Activated CD8-positive, alpha-beta T cell treated with anti-CD3 and anti-CD28 coated beads, Interleukin-2, amount 10 ng/mL, durations not matched to agents 7 days and 5 days (primary cell): Measurements from ENCODE around the gene SEC24D. TPM values are rescaled to one million over a fixed set of nuclear protein-coding genes. Genes with fewer than 3 reads are reported as not detected.

Experiments used
- ATAC-seq: fragments of 150-1000 bp; cut with Tn5 transposase; one replicate; pipeline ENCODE4 v1.10.0; 2021; ENCODE audit warnings: moderate library complexity
- CTCF ChIA-PET: fragments of 350-600 bp; sonication (Branson Sonifier 250); formaldehyde crosslinking; loops from one replicate; lab custom pipeline; 2021; ENCODE audit warnings: antibody characterized with exemption; lab: Charles Lee
- POLR2A ChIA-PET: fragments of 350-600 bp; sonication (Branson Sonifier 250); formaldehyde crosslinking; loops from one replicate; lab custom pipeline; 2021; ENCODE audit warnings: antibody characterized with exemption; lab: Charles Lee
- DNase-seq: peaks from one replicate; pipeline ENCODE4 v3.0.0-alpha.2; 2020
- H3K27ac Mint-ChIP-seq: one replicate; pipeline ENCODE4 v1.8.0; 2021; ENCODE audit warnings: mild to moderate bottlenecking, mixed read lengths
- H3K27me3 Mint-ChIP-seq: one replicate; pipeline ENCODE4 v1.8.0; 2021; ENCODE audit warnings: low read depth, mixed read lengths
- H3K36me3 Mint-ChIP-seq: one replicate; pipeline ENCODE4 v1.8.0; 2021; ENCODE audit warnings: low read depth, mixed read lengths
- H3K4me1 Mint-ChIP-seq: one replicate; pipeline ENCODE4 v1.8.0; 2021; ENCODE audit warnings: low read depth, mixed read lengths
- H3K4me3 Mint-ChIP-seq: one replicate; pipeline ENCODE4 v1.8.0; 2021; ENCODE audit warnings: mild to moderate bottlenecking, mixed read lengths
- H3K9me3 Mint-ChIP-seq: one replicate; pipeline ENCODE4 v1.8.0; 2022; ENCODE audit warnings: mixed read lengths; ENCODE audit not compliant: insufficient read depth
- total RNA-seq, 2 experiments: library from RNA; stranded (reverse); gene quantifications; one replicate each; pipeline ENCODE4 v1.2.3, GENCODE V29; 2021

The SEC24D gene
- total RNA-seq, 2 experiments from 2014 or later: 29.5 to 32.7 TPM

DNA sequence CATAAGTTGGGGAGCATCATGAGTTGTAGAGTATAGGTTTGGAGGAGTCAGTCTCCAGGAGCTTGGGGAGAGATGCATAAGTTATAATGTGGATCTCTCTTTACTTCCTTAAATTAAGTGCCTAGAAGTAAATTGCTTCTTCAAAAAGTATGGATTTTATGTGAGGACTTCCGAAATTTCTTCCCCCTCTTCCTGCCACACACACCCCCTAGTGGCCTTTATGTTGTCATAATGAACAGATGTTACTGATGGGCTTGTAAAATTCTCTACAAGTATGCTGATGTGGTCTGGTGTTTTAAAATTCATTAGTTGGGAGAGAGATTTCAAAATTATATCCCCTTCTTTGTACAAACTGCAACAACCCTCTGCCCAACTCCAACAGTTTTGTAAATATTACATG is 153.0 kb downstream of the SEC24D start:
- Mint-ChIP-seq H3K36me3 (peaks cover 6% of the 10 kb centered on the region), H3K27ac (no peak overlapping the region), H3K27me3 (no peaks in the 10 kb centered on the region), H3K4me3 (no peak overlapping the region), H3K4me1 (peaks cover 30% of the 10 kb centered on the region), H3K9me3 (no peaks in the 10 kb centered on the region)
- CTCF ChIA-PET: interaction anchor here (0.9 kb wide), 1 partner anchor 10 kb away, joined by 4 read pairs; no protein-coding TSS in a partner anchor
- ATAC-seq (no peak), DNase-seq (no peak)
- POLR2A ChIA-PET: interaction anchor here (0.6 kb wide), 1 partner anchor 342 kb away, joined by 3 read pairs; no protein-coding TSS in a partner anchor

DNA sequence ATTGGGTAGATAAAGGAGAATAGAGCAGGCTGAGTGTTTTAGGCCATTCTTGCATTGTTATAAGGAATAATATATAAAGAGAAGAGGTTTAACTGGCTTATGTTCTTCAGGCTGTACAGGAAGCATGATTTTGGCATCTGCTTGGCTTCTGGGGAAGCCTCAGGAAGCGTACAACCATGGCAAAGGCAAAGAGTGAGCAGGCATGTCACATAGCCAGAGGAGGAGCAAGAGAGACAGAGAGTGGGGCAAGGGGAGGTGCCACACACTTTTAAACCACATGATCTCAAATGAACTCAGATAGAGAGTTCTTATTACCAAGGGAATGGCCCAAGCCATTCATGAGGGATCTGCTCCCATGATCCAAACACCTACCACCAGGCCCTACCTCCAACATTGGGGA is 155.1 kb downstream of the SEC24D start:
- ChIA-PET POLR2A (no interaction called here), CTCF (no interaction called here)
- no peaks in the 10 kb centered on the region for H3K36me3 Mint-ChIP-seq
- no peaks in the 10 kb centered on the region for H3K9me3 Mint-ChIP-seq
- H3K4me1 Mint-ChIP-seq: peaks cover 12% of the 10 kb centered on the region
- ATAC-seq (no peak), DNase-seq (no peak)
- H3K4me3 Mint-ChIP-seq: no peak overlapping the region
- H3K27me3 Mint-ChIP-seq: no peaks in the 10 kb centered on the region
- no peak overlapping the region for H3K27ac Mint-ChIP-seq

DNA sequence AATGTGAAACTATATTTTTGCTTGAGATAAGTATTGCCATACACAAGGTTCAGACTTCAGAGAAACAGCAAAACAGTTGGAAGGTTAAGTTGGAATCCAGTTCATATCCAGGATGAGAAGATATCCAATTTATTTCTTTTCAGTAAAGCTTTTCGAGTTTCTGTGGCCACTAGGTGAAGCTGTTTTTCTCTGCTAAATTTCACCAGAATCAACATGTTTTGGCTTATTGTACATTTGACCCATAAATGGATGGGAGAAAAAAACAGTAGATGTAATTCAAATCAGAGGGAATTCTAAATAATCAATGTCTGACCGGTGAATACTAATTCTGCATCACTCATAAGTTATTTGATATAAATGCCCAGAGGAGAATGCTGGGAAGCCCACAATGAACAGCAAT is 159.8 kb downstream of the SEC24D start:
- ATAC-seq (no peak), DNase-seq (no peak)
- H3K27me3 Mint-ChIP-seq: no peaks in the 10 kb centered on the region
- H3K4me3 Mint-ChIP-seq: no peak overlapping the region
- H3K27ac Mint-ChIP-seq: no peak overlapping the region
- no peaks in the 10 kb centered on the region for H3K9me3 Mint-ChIP-seq
- H3K36me3 Mint-ChIP-seq: no peaks in the 10 kb centered on the region
- CTCF ChIA-PET: no interaction called here
- POLR2A ChIA-PET: no interaction called here
- no peaks in the 10 kb centered on the region for H3K4me1 Mint-ChIP-seq

Other genes with a start within 250 kb of the SEC24D start
- 10 to 100 TPM; 42.8 to 46.2 TPM for gene METTL14, start 150.7 kb downstream of the SEC24D start, total RNA-seq
- gene SYNPO2, start 52.7 kb upstream of the SEC24D start, total RNA-seq: under 1 TPM; 0.60 to 0.74 TPM